Measurements from ENCODE around the gene PRKG1.

PRKG1 gene

GRCh38 chr10:51468424-51468823, 394.1 kb downstream of the PRKG1 start:
- no peak for DNase-seq

- DNase-seq = no peak
Measured at GRCh38 chr10:51469686-51470085, 395.4 kb downstream of the PRKG1 start.

- DNase-seq = no peak
Measured at GRCh38 chr10:51471271-51471670, 397.0 kb downstream of the PRKG1 start.

GRCh38 chr10:51472154-51472553, 397.9 kb downstream of the PRKG1 start:
- no peak for DNase-seq

- DNase-seq = no peak
Measured at GRCh38 chr10:51479711-51480110, 405.4 kb downstream of the PRKG1 start.

GRCh38 chr10:51485668-51486067, 411.4 kb downstream of the PRKG1 start:
- no peak for DNase-seq

GRCh38 chr10:51487576-51487975, 413.3 kb downstream of the PRKG1 start:
- no peak for DNase-seq

GRCh38 chr10:51488766-51489408, 414.6 kb downstream of the PRKG1 start:
- no peak for DNase-seq

GRCh38 chr10:51498424-51498823, 424.1 kb downstream of the PRKG1 start:
- DNase-seq = no peak

GRCh38 chr10:51501396-51501795, 427.1 kb downstream of the PRKG1 start:
- DNase-seq = no peak

- DNase-seq = no peak
Measured at GRCh38 chr10:51502124-51502523, 427.8 kb downstream of the PRKG1 start.

- no peak for DNase-seq
Measured at GRCh38 chr10:51503378-51503777, 429.1 kb downstream of the PRKG1 start.

- no peak for DNase-seq
Measured at GRCh38 chr10:51507476-51507875, 433.2 kb downstream of the PRKG1 start.

GRCh38 chr10:51508156-51508555, 433.9 kb downstream of the PRKG1 start:
- DNase-seq = no peak

GRCh38 chr10:51510231-51510630, 435.9 kb downstream of the PRKG1 start:
- DNase-seq = no peak

GRCh38 chr10:51521605-51522004, 447.3 kb downstream of the PRKG1 start:
- no peak for DNase-seq

- no peak for DNase-seq
Measured at GRCh38 chr10:51522858-51523257, 448.6 kb downstream of the PRKG1 start.

GRCh38 chr10:51523440-51523839, 449.2 kb downstream of the PRKG1 start:
- no peak for DNase-seq

- DNase-seq = no peak
Measured at GRCh38 chr10:51524041-51524440, 449.8 kb downstream of the PRKG1 start.

- DNase-seq = no peak
Measured at GRCh38 chr10:51527522-51528219, 453.4 kb downstream of the PRKG1 start.

GRCh38 chr10:51528527-51528926, 454.2 kb downstream of the PRKG1 start:
- DNase-seq = no peak

- DNase-seq = no peak
Measured at GRCh38 chr10:51530541-51530940, 456.3 kb downstream of the PRKG1 start.

- DNase-seq = no peak
Measured at GRCh38 chr10:51532044-51532443, 457.8 kb downstream of the PRKG1 start.

GRCh38 chr10:51542853-51543252, 468.6 kb downstream of the PRKG1 start:
- no peak for DNase-seq

- no peak for DNase-seq
Measured at GRCh38 chr10:51544933-51545332, 470.6 kb downstream of the PRKG1 start.

Data from activated naive CD4-positive, alpha-beta T cell treated with anti-CD3 and anti-CD28 coated beads, Interleukin-2, amount 50 U/mL, for 16 hours (primary cell).